Esophagus muscularis mucosa (tissue), 3 donors: Measurements from ENCODE around the gene PARP3.

ENCODE experiments used
- CTCF ChIP-seq, 3 experiments: fragments of 200-600 bp in 2 of 3; fragments of 450-650 bp in 1 of 3; sonication (generic) in 2 of 3; IDR thresholded peaks; one replicate each; pipeline ENCODE4 v1.5.1; 2017 to 2019; ENCODE audit warnings: antibody characterized with exemption in 3 of 3, mild to moderate bottlenecking in 2 of 3, moderate library complexity in 1 of 3
- POLR2A ChIP-seq: fragments of 450-650 bp; IDR thresholded peaks from one replicate; pipeline ENCODE4 v1.6.1; 2017; ENCODE audit warnings: antibody characterized with exemption, moderate library complexity, mild to moderate bottlenecking, low read depth

GRCh38 chr3:51928438-51928837 lies 13.7 kb upstream of the PARP3 start:
- TF ChIP-seq POLR2A (no peak), CTCF (IDR thresholded peaks at IDR 0.05) (no peak)
